ENCODE results near the gene ABHD2. TPM values are rescaled to one million over a fixed set of nuclear protein-coding genes. Genes with fewer than 3 reads are reported as not detected.

Gene ABHD2
- total RNA-seq, 6 donors from 2014 or later = 84.1 to 230 (median 174) TPM

GRCh38 chr15:89175617-89176191, 87.4 kb downstream of the ABHD2 start:
- no peak for DNase-seq
- 78 to 80% methylated on average over 13 of the region's 13 CpGs for WGBS, 2 donors
- peaks cover 0 to 11% (median 6%) of the 10 kb centered on the region in 4 donors for H3K4me1 ChIP-seq
- H3K9me3 ChIP-seq = no peaks in the 10 kb centered on the region
- H3K27me3 ChIP-seq = no peaks in the 10 kb centered on the region
- no peak overlapping the region for H3K27ac ChIP-seq
- TF ChIP-seq EP300 (IDR thresholded peaks at IDR 0.05) (no peak), POLR2A (IDR thresholded peaks at IDR 0.05) (no peak), POLR2AphosphoS5 (IDR thresholded peaks at IDR 0.05) (no peak)
- TF ChIP-seq, protein P1, sequence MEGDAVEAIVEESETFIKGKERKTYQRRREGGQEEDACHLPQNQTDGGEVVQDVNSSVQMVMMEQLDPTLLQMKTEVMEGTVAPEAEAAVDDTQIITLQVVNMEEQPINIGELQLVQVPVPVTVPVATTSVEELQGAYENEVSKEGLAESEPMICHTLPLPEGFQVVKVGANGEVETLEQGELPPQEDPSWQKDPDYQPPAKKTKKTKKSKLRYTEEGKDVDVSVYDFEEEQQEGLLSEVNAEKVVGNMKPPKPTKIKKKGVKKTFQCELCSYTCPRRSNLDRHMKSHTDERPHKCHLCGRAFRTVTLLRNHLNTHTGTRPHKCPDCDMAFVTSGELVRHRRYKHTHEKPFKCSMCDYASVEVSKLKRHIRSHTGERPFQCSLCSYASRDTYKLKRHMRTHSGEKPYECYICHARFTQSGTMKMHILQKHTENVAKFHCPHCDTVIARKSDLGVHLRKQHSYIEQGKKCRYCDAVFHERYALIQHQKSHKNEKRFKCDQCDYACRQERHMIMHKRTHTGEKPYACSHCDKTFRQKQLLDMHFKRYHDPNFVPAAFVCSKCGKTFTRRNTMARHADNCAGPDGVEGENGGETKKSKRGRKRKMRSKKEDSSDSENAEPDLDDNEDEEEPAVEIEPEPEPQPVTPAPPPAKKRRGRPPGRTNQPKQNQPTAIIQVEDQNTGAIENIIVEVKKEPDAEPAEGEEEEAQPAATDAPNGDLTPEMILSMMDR (IDR thresholded peaks at IDR 0.05) = no peak
- ATAC-seq (ENCODE audit: low FRiP score in 2 of 2) = no peak
- H3K4me3 ChIP-seq = no peak overlapping the region
- peaks cover 18 to 65% (median 38%) of the 10 kb centered on the region in 4 donors for H3K36me3 ChIP-seq

GRCh38 chr15:89177116-89177515, 88.9 kb downstream of the ABHD2 start:
- Histone ChIP-seq H3K27ac (no peak overlapping the region), H3K4me1 (peaks cover 0 to 11% (median 0%) of the 10 kb centered on the region in 4 donors), H3K36me3 (peaks cover 18 to 73% (median 38%) of the 10 kb centered on the region in 4 donors), H3K4me3 (no peak overlapping the region), H3K27me3 (no peaks in the 10 kb centered on the region), H3K9me3 (no peaks in the 10 kb centered on the region)
- DNase-seq (no peak), ATAC-seq (ENCODE audit: low FRiP score in 2 of 2) (no peak)
- 95 to 97% methylated on average over 12 of the region's 12 CpGs for WGBS, 2 donors
- TF ChIP-seq POLR2AphosphoS5 (IDR thresholded peaks at IDR 0.05) = no peak
- no peak for TF ChIP-seq POLR2A (IDR thresholded peaks at IDR 0.05)

GRCh38 chr15:89177633-89178306, 89.5 kb downstream of the ABHD2 start:
- Histone ChIP-seq H3K27me3 (no peaks in the 10 kb centered on the region), H3K4me1 (peaks cover 0 to 11% (median 0%) of the 10 kb centered on the region in 4 donors), H3K36me3 (peaks cover 22 to 73% (median 40%) of the 10 kb centered on the region in 4 donors), H3K4me3 (no peak overlapping the region), H3K9me3 (no peaks in the 10 kb centered on the region), H3K27ac (no peak overlapping the region)
- WGBS, 2 donors = 19 to 20% methylated on average over 6 of the region's 6 CpGs
- ATAC-seq (ENCODE audit: low FRiP score in 2 of 2) = peak in 1 of 2 donors; percentile 74
- TF ChIP-seq POLR2A (IDR thresholded peaks at IDR 0.05) = no peak
- no peak for TF ChIP-seq POLR2AphosphoS5 (IDR thresholded peaks at IDR 0.05)
- no peak for TF ChIP-seq EP300 (IDR thresholded peaks at IDR 0.05)
- TF ChIP-seq, protein P1 (IDR thresholded peaks at IDR 0.05) = peak; percentile 72 to 83 (median 78)
- DNase-seq = peak in 1 of 2 donors; percentile 47

GRCh38 chr15:89178307-89178977, 90.2 kb downstream of the ABHD2 start:
- no peak for ATAC-seq (ENCODE audit: low FRiP score in 2 of 2)
- H3K9me3 ChIP-seq = no peaks in the 10 kb centered on the region
- H3K4me1 ChIP-seq = peaks cover 0 to 11% (median 0%) of the 10 kb centered on the region in 4 donors
- no peak overlapping the region for H3K4me3 ChIP-seq
- DNase-seq = peak in 1 of 2 donors; percentile 34
- no peaks in the 10 kb centered on the region for H3K27me3 ChIP-seq
- no peak overlapping the region for H3K27ac ChIP-seq
- H3K36me3 ChIP-seq = peaks cover 22 to 70% (median 39%) of the 10 kb centered on the region in 4 donors
- TF ChIP-seq POLR2A (IDR thresholded peaks at IDR 0.05) (no peak), EP300 (IDR thresholded peaks at IDR 0.05) (no peak), POLR2AphosphoS5 (IDR thresholded peaks at IDR 0.05) (no peak)
- TF ChIP-seq, protein P1 (IDR thresholded peaks at IDR 0.05) = no peak
- WGBS, 2 donors = 94 to 96% methylated on average over 4 to 11 of the region's 11 CpGs

Measured in upper lobe of left lung (tissue), 6 donors.